Choroid plexus epithelial cell (primary cell): ENCODE results near the gene ANAPC15.
A peak's percentile ranks its signal among the peaks of the same experiment; 100 is the strongest.

Source experiments
- DNase-seq: peaks from one replicate; pipeline ENCODE4 v3.0.0-alpha.2; 2010; ENCODE audit warnings: low read depth
- H3K4me3 ChIP-seq: 2 replicates; pipeline ENCODE4 v1.5.1; 2011; ENCODE audit warnings: low read depth, mild to moderate bottlenecking, control low read depth, low read length, moderate library complexity
- CTCF ChIP-seq: conservative IDR thresholded peaks from 2 replicates; pipeline ENCODE4 v1.5.1; 2011; ENCODE audit warnings: low read depth, mild to moderate bottlenecking, control low read depth, inconsistent platforms, low read length, moderate library complexity

ANAPC15 gene

GRCh38 chr11:72112978-72113808 lies 698 bp upstream of the ANAPC15 start:
- H3K4me3 ChIP-seq, result peak overlapping the region; percentile 87
- TF ChIP-seq CTCF, result no peak
- no peak for DNase-seq

GRCh38 chr11:72111300-72112142 lies 974 bp downstream of the ANAPC15 start:
- DNase-seq, result no peak
- no peak for TF ChIP-seq CTCF
- H3K4me3 ChIP-seq, result peak overlapping the region; percentile 87

- no peak for DNase-seq
- TF ChIP-seq CTCF, result no peak
Observed at GRCh38 chr11:72105888-72106287, 6.6 kb downstream of the ANAPC15 start, which contains the start of gene TOMT. TSS of gene TOMT (plus strand) at chr11:72105924. CDS start at chr11:72105952, 28 bp downstream.

GRCh38 chr11:72103754-72104167 lies 8.7 kb downstream of the ANAPC15 start:
- DNase-seq, result no peak
- peak overlapping the region; percentile 43 for H3K4me3 ChIP-seq
- no peak for TF ChIP-seq CTCF

More at GRCh38 chr11:72105888-72106287, 6.6 kb downstream of the ANAPC15 start, which contains the start of gene TOMT:
- H3K4me3 ChIP-seq, result no peak within 1 kb of the TSS

GRCh38 chr11:72102946-72103753 lies 9.3 kb downstream of the ANAPC15 start, which contains the start of gene LAMTOR1:
TSS of gene LAMTOR1 (minus strand) at chr11:72103297. CDS start at chr11:72103224, 73 bp downstream.
- peak within 1 kb of the TSS; percentile 94 for H3K4me3 ChIP-seq
- DNase-seq, result peak; percentile 100
- peak; percentile 54 for TF ChIP-seq CTCF

GRCh38 chr11:72102631-72102945 lies 9.9 kb downstream of the ANAPC15 start:
- TF ChIP-seq CTCF, result no peak
- no peak for DNase-seq

More at GRCh38 chr11:72102631-72102945, 9.9 kb downstream of the ANAPC15 start:
- H3K4me3 ChIP-seq, result peak overlapping the region; percentile 94
